Measurements from ENCODE around the gene UTRN. TPM values are rescaled to one million over a fixed set of nuclear protein-coding genes. Genes with fewer than 3 reads are reported as not detected.

UTRN gene
- total RNA-seq, 1 experiment from 2014 or later, result 125 TPM

DNA sequence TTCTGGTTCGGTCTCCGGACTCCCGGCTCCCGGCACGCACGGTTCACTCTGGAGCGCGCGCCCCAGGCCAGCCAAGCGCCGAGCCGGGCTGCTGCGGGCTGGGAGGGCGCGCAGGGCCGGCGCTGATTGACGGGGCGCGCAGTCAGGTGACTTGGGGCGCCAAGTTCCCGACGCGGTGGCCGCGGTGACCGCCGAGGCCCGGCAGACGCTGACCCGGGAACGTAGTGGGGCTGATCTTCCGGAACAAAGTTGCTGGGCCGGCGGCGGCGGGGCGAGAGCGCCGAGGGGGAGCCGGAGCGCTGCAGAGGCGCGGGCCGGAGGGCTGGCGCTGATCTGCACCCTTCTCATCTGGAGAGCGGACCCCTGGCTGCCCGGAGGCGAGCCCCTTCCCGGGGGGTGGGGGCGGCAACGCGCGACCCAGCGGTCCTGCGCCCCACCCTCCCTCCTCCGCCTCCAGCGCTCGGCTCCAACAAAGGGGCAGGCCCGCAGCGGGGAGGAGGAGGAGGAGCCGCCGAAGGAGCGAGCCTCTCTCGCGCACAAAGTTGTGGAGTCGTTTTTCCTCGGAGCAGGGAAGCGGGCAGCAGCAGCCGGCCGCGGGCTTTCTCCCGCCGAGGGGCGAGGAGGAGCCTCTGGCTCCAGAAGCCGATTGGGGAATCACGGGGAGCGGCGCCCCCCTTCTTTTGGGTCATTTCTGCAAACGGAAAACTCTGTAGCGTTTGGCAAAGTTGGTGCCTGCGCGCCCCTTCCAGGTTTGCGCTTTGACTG is at the start of gene UTRN (continued):
- TF ChIP-seq, protein P1, sequence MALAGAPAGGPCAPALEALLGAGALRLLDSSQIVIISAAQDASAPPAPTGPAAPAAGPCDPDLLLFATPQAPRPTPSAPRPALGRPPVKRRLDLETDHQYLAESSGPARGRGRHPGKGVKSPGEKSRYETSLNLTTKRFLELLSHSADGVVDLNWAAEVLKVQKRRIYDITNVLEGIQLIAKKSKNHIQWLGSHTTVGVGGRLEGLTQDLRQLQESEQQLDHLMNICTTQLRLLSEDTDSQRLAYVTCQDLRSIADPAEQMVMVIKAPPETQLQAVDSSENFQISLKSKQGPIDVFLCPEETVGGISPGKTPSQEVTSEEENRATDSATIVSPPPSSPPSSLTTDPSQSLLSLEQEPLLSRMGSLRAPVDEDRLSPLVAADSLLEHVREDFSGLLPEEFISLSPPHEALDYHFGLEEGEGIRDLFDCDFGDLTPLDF (CRISPR knock-in tag; IDR thresholded peaks at IDR 0.05), result peak; percentile 77; the same call in 1 of the 2 replicates
- 0 out of 2 replicates have a peak, but pooled peaks have one; percentile 20 for TF ChIP-seq ESRRA (CRISPR knock-in tag; IDR thresholded peaks at IDR 0.05; ENCODE audit: borderline replicate concordance)
- no peak for TF ChIP-seq JAZF1 (CRISPR knock-in tag; IDR thresholded peaks at IDR 0.05)
- TF ChIP-seq NR3C1 (CRISPR knock-in tag; conservative IDR thresholded peaks at IDR 0.05; ENCODE audit: low read depth), result no peak
- TF ChIP-seq ZNF423 (CRISPR knock-in tag; IDR thresholded peaks at IDR 0.05), result peak; percentile 91
- no peak for TF ChIP-seq NR2C2 (CRISPR knock-in tag; IDR thresholded peaks at IDR 0.05)
- TF ChIP-seq ZNF317 (CRISPR knock-in tag; IDR thresholded peaks at IDR 0.05; ENCODE audit: borderline replicate concordance, low read depth), result no peak
- TF ChIP-seq MYBL2 (CRISPR knock-in tag; IDR thresholded peaks at IDR 0.05), result peak; percentile 82; the same call in 1 of the 2 replicates
- TF ChIP-seq, protein P2, sequence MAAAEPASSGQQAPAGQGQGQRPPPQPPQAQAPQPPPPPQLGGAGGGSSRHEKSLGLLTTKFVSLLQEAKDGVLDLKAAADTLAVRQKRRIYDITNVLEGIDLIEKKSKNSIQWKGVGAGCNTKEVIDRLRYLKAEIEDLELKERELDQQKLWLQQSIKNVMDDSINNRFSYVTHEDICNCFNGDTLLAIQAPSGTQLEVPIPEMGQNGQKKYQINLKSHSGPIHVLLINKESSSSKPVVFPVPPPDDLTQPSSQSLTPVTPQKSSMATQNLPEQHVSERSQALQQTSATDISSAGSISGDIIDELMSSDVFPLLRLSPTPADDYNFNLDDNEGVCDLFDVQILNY (CRISPR knock-in tag; IDR thresholded peaks at IDR 0.05), result peak; percentile 92
- TF ChIP-seq, protein P3, sequence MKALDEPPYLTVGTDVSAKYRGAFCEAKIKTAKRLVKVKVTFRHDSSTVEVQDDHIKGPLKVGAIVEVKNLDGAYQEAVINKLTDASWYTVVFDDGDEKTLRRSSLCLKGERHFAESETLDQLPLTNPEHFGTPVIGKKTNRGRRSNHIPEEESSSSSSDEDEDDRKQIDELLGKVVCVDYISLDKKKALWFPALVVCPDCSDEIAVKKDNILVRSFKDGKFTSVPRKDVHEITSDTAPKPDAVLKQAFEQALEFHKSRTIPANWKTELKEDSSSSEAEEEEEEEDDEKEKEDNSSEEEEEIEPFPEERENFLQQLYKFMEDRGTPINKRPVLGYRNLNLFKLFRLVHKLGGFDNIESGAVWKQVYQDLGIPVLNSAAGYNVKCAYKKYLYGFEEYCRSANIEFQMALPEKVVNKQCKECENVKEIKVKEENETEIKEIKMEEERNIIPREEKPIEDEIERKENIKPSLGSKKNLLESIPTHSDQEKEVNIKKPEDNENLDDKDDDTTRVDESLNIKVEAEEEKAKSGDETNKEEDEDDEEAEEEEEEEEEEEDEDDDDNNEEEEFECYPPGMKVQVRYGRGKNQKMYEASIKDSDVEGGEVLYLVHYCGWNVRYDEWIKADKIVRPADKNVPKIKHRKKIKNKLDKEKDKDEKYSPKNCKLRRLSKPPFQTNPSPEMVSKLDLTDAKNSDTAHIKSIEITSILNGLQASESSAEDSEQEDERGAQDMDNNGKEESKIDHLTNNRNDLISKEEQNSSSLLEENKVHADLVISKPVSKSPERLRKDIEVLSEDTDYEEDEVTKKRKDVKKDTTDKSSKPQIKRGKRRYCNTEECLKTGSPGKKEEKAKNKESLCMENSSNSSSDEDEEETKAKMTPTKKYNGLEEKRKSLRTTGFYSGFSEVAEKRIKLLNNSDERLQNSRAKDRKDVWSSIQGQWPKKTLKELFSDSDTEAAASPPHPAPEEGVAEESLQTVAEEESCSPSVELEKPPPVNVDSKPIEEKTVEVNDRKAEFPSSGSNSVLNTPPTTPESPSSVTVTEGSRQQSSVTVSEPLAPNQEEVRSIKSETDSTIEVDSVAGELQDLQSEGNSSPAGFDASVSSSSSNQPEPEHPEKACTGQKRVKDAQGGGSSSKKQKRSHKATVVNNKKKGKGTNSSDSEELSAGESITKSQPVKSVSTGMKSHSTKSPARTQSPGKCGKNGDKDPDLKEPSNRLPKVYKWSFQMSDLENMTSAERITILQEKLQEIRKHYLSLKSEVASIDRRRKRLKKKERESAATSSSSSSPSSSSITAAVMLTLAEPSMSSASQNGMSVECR (CRISPR knock-in tag; IDR thresholded peaks at IDR 0.05; ENCODE audit: borderline replicate concordance), result peak; percentile 62; the same call in 1 of the 2 replicates
- no peak for TF ChIP-seq EMX1 (CRISPR knock-in tag; IDR thresholded peaks at IDR 0.05)
- TF ChIP-seq, protein P4, sequence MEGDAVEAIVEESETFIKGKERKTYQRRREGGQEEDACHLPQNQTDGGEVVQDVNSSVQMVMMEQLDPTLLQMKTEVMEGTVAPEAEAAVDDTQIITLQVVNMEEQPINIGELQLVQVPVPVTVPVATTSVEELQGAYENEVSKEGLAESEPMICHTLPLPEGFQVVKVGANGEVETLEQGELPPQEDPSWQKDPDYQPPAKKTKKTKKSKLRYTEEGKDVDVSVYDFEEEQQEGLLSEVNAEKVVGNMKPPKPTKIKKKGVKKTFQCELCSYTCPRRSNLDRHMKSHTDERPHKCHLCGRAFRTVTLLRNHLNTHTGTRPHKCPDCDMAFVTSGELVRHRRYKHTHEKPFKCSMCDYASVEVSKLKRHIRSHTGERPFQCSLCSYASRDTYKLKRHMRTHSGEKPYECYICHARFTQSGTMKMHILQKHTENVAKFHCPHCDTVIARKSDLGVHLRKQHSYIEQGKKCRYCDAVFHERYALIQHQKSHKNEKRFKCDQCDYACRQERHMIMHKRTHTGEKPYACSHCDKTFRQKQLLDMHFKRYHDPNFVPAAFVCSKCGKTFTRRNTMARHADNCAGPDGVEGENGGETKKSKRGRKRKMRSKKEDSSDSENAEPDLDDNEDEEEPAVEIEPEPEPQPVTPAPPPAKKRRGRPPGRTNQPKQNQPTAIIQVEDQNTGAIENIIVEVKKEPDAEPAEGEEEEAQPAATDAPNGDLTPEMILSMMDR (IDR thresholded peaks at IDR 0.05), result no peak
- TF ChIP-seq, protein P5, sequence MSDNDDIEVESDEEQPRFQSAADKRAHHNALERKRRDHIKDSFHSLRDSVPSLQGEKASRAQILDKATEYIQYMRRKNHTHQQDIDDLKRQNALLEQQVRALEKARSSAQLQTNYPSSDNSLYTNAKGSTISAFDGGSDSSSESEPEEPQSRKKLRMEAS (CRISPR knock-in tag; IDR thresholded peaks at IDR 0.05), result peak; percentile 67
- TF ChIP-seq PRRX2 (CRISPR knock-in tag; IDR thresholded peaks at IDR 0.05), result no peak
- TF ChIP-seq, protein P6, sequence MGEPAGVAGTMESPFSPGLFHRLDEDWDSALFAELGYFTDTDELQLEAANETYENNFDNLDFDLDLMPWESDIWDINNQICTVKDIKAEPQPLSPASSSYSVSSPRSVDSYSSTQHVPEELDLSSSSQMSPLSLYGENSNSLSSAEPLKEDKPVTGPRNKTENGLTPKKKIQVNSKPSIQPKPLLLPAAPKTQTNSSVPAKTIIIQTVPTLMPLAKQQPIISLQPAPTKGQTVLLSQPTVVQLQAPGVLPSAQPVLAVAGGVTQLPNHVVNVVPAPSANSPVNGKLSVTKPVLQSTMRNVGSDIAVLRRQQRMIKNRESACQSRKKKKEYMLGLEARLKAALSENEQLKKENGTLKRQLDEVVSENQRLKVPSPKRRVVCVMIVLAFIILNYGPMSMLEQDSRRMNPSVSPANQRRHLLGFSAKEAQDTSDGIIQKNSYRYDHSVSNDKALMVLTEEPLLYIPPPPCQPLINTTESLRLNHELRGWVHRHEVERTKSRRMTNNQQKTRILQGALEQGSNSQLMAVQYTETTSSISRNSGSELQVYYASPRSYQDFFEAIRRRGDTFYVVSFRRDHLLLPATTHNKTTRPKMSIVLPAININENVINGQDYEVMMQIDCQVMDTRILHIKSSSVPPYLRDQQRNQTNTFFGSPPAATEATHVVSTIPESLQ (CRISPR knock-in tag; IDR thresholded peaks at IDR 0.05), result no peak
- TF ChIP-seq, protein P7, sequence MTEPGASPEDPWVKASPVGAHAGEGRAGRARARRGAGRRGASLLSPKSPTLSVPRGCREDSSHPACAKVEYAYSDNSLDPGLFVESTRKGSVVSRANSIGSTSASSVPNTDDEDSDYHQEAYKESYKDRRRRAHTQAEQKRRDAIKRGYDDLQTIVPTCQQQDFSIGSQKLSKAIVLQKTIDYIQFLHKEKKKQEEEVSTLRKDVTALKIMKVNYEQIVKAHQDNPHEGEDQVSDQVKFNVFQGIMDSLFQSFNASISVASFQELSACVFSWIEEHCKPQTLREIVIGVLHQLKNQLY (CRISPR knock-in tag; IDR thresholded peaks at IDR 0.05), result no peak
- TF ChIP-seq, protein P8, sequence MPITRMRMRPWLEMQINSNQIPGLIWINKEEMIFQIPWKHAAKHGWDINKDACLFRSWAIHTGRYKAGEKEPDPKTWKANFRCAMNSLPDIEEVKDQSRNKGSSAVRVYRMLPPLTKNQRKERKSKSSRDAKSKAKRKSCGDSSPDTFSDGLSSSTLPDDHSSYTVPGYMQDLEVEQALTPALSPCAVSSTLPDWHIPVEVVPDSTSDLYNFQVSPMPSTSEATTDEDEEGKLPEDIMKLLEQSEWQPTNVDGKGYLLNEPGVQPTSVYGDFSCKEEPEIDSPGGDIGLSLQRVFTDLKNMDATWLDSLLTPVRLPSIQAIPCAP (CRISPR knock-in tag; IDR thresholded peaks at IDR 0.05), result 0 out of 2 replicates have a peak, but pooled peaks have one; percentile 57
- TF ChIP-seq, protein P9, sequence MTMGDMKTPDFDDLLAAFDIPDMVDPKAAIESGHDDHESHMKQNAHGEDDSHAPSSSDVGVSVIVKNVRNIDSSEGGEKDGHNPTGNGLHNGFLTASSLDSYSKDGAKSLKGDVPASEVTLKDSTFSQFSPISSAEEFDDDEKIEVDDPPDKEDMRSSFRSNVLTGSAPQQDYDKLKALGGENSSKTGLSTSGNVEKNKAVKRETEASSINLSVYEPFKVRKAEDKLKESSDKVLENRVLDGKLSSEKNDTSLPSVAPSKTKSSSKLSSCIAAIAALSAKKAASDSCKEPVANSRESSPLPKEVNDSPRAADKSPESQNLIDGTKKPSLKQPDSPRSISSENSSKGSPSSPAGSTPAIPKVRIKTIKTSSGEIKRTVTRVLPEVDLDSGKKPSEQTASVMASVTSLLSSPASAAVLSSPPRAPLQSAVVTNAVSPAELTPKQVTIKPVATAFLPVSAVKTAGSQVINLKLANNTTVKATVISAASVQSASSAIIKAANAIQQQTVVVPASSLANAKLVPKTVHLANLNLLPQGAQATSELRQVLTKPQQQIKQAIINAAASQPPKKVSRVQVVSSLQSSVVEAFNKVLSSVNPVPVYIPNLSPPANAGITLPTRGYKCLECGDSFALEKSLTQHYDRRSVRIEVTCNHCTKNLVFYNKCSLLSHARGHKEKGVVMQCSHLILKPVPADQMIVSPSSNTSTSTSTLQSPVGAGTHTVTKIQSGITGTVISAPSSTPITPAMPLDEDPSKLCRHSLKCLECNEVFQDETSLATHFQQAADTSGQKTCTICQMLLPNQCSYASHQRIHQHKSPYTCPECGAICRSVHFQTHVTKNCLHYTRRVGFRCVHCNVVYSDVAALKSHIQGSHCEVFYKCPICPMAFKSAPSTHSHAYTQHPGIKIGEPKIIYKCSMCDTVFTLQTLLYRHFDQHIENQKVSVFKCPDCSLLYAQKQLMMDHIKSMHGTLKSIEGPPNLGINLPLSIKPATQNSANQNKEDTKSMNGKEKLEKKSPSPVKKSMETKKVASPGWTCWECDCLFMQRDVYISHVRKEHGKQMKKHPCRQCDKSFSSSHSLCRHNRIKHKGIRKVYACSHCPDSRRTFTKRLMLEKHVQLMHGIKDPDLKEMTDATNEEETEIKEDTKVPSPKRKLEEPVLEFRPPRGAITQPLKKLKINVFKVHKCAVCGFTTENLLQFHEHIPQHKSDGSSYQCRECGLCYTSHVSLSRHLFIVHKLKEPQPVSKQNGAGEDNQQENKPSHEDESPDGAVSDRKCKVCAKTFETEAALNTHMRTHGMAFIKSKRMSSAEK (CRISPR knock-in tag; IDR thresholded peaks at IDR 0.05; ENCODE audit: borderline replicate concordance), result no peak
- no peak for TF ChIP-seq FOXJ3 (CRISPR knock-in tag; IDR thresholded peaks at IDR 0.05; ENCODE audit: borderline replicate concordance)
- no peak for TF ChIP-seq CREM (CRISPR knock-in tag; IDR thresholded peaks at IDR 0.05)
- no peak for TF ChIP-seq NFATC4 (CRISPR knock-in tag; IDR thresholded peaks at IDR 0.05)

Data from WTC11 (cell line).